KOPT-K1 (cell line): Measurements from ENCODE around the gene TMEM233.

Experiments
- H3K27ac ChIP-seq: fragments of 200-600 bp; sonication (generic); 2 replicates; pipeline ENCODE4 v1.5.1; 2016; ENCODE audit warnings: antibody characterized with exemption, mild to moderate bottlenecking, low read depth, low read length; ENCODE audit not compliant: poor library complexity, severe bottlenecking
- H3K36me3 ChIP-seq: fragments of 200-600 bp; sonication (generic); 2 replicates; pipeline ENCODE4 v1.5.1; 2017; ENCODE audit warnings: antibody characterized with exemption, mild to moderate bottlenecking, low read length, moderate library complexity; ENCODE audit not compliant: insufficient read depth
- H3K9me3 ChIP-seq: fragments of 200-600 bp; sonication (generic); 2 replicates; pipeline ENCODE4 v1.5.1; 2017; ENCODE audit warnings: antibody characterized with exemption, low read length, mild to moderate bottlenecking; ENCODE audit not compliant: insufficient read depth, poor library complexity, severe bottlenecking

TMEM233 gene

GRCh38 chr12:119661882-119662281, 68.3 kb downstream of the TMEM233 start:
- no peak overlapping the region for H3K27ac ChIP-seq
- no peaks in the 10 kb centered on the region for H3K9me3 ChIP-seq
- H3K36me3 ChIP-seq = no peaks in the 10 kb centered on the region

GRCh38 chr12:119664642-119665041, 71.1 kb downstream of the TMEM233 start:
- Histone ChIP-seq H3K27ac (peak overlapping the region; percentile 92), H3K36me3 (0 out of 2 replicates have a peak, but pooled peaks cover under 1% of the 10 kb centered on the region), H3K9me3 (no peaks in the 10 kb centered on the region)

DNA sequence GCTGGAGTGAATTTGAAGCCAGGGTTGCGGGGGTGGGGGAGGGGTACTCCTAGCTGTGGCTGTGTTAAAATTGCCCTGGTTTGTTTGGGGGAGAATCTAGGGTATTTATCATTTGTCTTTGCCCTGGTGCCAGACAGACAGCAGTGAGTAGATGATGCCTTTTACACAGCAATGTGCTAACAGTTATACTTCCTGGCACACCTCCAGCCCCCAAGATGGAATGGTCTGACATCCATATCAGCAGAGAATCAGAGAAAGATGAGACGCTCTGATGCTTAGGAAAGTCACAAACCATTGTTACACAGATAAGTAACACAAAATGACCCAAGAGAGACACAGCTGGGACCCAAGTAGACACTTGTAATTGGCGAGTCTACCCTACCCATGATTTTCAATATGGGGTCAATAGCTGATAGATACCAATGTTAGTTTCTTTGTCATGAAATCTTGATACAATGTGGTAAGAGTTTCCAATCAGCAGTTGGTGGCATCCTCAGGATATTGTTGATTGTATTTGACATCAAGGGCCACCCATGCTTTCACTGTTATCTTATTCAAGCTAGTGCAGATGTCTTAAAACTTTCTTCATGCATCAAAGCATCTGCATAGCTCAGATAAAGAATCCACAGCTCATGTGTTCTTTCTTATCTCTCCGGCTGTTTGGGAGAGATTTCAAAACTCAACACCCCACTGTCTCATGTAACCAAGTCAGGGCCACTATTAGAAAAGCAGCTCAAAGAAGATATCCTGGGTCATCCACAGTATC, 71.8 kb downstream of the TMEM233 start:
- Histone ChIP-seq H3K27ac (peak overlapping the region; percentile 92), H3K9me3 (no peaks in the 10 kb centered on the region), H3K36me3 (peaks cover 8% of the 10 kb centered on the region)

DNA sequence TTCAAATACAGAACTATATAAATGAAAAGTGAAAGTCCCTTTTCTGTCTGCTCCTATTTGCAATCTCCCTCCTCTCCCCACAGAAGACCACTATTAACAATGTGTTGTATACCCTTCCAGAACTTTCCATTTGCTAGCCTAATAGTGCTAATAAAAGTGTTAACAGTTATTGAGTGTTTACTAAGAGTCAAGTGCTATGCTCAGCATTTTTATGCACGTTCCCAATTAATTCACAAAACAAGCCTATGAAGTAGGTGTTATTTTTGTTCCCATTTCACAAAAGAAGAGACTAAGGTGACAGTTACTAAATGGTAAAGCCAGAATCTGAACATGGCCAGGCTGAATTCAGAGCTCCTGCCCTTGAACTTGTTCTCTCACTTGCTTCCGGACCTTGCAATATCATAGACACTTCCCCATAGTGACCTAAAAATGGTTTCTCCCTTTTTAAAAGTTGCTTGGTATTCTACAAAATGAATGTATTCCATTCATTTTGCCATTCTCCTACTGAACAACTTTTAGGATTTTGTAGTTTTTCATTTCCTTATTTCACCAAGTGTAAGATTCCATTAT, 72.7 kb downstream of the TMEM233 start:
- peaks cover 18% of the 10 kb centered on the region for H3K36me3 ChIP-seq
- H3K9me3 ChIP-seq = no peaks in the 10 kb centered on the region
- peak overlapping the region; percentile 92 for H3K27ac ChIP-seq

GRCh38 chr12:119666900-119667576, 73.5 kb downstream of the TMEM233 start:
- Histone ChIP-seq H3K36me3 (peaks cover 25% of the 10 kb centered on the region), H3K27ac (peak overlapping the region; percentile 92), H3K9me3 (no peaks in the 10 kb centered on the region)

- Histone ChIP-seq H3K27ac (peak within 1 kb of the TSS; percentile 92), H3K36me3 (peaks cover 32% of the 10 kb centered on the region), H3K9me3 (no peaks in the 10 kb centered on the region)
Measured at GRCh38 chr12:119667577-119668323, 74.2 kb downstream of the TMEM233 start, which contains the start of gene PRKAB1. TSS of gene PRKAB1 (plus strand) at chr12:119668133. CDS start at chr12:119668245, 112 bp downstream.

DNA sequence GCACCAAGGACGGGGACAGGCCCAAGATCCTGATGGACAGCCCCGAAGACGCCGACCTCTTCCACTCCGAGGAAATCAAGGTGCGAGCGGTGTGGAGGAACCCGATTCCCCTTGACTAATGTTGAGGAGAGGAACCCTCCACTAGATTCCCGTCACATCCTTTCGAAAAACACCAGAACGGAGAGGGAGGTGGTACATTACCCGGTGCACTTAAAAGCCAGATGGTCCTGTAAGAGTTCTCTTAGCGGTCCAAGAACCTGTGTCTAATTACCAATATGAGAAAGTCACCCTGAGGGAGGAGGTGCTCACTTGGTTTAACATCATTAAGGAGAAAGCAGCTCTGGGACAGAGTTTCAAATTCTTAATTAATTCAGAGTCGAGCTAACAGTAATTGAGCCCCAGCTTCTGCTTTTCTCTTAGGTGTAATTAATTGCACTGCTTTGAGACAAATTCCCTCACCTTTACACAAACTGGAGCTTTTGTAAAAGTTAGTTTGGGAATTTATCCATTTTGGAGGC, 74.8 kb downstream of the TMEM233 start:
- Histone ChIP-seq H3K27ac (peak overlapping the region; percentile 92), H3K36me3 (peaks cover 38% of the 10 kb centered on the region), H3K9me3 (no peaks in the 10 kb centered on the region)

DNA sequence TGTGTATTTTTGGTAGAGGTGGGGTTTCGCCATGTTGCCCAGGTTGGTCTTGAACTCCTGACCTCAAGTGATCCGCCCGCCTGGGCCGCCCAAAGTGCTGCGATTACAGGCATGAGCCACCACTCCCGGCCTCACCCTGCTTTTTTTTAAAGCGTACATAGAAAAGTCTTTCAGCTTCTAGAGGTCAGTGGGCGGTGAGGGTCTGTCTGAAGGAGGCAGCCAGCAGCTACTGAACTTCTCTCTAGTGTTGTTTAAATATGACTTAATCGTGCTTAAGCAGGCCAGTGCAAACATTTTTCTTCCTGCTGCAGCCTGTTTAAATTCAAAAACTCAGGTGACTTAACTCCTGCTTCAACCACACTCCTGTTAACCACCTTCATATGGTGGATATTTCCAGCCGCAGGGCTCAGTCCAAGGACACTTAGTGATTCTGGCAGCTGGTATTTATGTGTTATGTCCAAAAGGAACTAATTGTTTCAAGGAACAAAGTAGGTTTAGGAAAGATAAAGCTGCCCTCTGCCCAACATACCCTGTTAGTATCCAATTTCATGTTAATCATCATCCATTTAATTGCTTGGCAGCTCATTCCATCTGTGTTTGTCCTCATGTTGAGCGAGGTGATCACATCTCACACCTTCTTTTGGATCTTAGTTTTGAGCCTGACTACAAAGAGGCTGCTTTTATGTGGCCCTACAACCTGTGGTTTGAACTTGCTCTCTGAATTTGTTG, 76.3 kb downstream of the TMEM233 start:
- Histone ChIP-seq H3K9me3 (no peaks in the 10 kb centered on the region), H3K36me3 (peaks cover 54% of the 10 kb centered on the region), H3K27ac (peak overlapping the region; percentile 46)

GRCh38 chr12:119671070-119671469, 77.5 kb downstream of the TMEM233 start:
- Histone ChIP-seq H3K27ac (no peak overlapping the region), H3K36me3 (peaks cover 65% of the 10 kb centered on the region)

DNA sequence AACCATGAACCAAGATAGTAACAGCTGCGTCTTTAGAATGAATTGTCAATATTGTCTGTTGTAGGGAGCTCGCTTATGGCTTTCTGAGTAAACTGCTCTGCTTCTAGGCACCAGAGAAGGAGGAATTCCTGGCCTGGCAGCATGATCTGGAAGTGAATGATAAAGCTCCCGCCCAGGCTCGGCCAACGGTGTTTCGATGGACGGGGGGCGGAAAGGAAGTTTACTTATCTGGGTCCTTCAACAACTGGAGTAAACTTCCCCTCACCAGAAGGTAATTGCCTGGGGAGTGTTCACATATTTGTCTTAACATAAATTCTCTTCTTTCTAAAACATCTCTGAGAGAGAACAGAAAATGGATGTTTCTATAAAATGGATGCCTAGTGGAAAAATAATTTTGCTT, 78.6 kb downstream of the TMEM233 start:
- peaks cover 77% of the 10 kb centered on the region for H3K36me3 ChIP-seq
- H3K27ac ChIP-seq = no peak overlapping the region
- no peaks in the 10 kb centered on the region for H3K9me3 ChIP-seq

More at GRCh38 chr12:119671070-119671469, 77.5 kb downstream of the TMEM233 start:
- no peaks in the 10 kb centered on the region for H3K9me3 ChIP-seq

- peaks cover 91% of the 10 kb centered on the region for H3K36me3 ChIP-seq
- H3K9me3 ChIP-seq = no peaks in the 10 kb centered on the region
- H3K27ac ChIP-seq = no peak overlapping the region
Measured at GRCh38 chr12:119673634-119674033, 80.1 kb downstream of the TMEM233 start.

- H3K36me3 ChIP-seq = peaks cover 100% of the 10 kb centered on the region
- H3K9me3 ChIP-seq = no peaks in the 10 kb centered on the region
- no peak overlapping the region for H3K27ac ChIP-seq
Measured at GRCh38 chr12:119674560-119674959, 81.0 kb downstream of the TMEM233 start.

DNA sequence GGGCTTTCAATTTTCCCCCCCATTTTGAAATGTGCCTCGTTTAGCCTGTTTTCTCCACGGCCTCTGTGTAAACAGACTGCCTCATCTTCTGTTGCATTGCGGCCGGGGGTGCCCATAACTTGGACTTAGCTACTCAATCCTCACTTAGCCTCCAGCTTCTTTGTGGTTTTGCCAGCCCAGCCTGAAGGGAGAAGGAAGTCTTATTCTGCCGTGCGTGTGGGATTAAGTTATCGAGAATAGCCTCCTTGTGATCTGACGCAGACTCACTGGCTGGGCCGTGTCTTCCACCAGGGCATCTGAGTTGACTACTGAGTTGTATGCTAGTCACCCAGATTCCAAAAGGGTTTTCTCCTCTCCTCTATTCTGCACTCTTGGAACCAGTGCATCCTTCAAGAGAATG, 82.4 kb downstream of the TMEM233 start:
- Histone ChIP-seq H3K36me3 (peaks cover 100% of the 10 kb centered on the region), H3K27ac (no peak overlapping the region), H3K9me3 (no peaks in the 10 kb centered on the region)

DNA sequence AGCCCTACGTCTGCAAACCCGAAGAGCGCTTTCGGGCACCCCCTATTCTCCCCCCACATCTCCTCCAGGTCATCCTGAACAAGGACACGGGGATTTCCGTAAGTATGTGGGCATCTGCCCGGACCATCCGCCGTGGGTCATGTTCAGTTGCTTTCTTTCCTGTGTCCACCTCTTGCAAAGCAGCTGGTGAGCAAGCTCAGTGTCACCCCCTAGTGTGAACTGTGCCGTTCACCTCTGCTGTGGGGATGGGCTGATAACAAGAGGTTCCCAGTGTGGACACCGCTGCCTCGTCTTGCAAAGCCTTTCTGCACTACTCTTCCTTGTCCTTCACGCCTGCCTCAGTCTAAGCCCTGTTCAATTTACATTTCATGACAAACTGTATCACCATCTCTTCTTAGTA, 83.0 kb downstream of the TMEM233 start:
- H3K36me3 ChIP-seq = peaks cover 100% of the 10 kb centered on the region
- H3K27ac ChIP-seq = no peak overlapping the region
- no peaks in the 10 kb centered on the region for H3K9me3 ChIP-seq
